Activated CD8-positive, alpha-beta memory T cell treated with anti-CD3 and anti-CD28 coated beads for 36 hours (primary cell): Measurements from ENCODE around the gene NPHS1. TPM values are rescaled to one million over a fixed set of nuclear protein-coding genes. Genes with fewer than 3 reads are reported as not detected.

Experiments used
- CTCF ChIA-PET: fragments of 350-600 bp; sonication (Branson Sonifier 250); formaldehyde crosslinking; loops from one replicate; lab custom pipeline; 2021; ENCODE audit warnings: antibody characterized with exemption; lab: Charles Lee
- POLR2A ChIA-PET: fragments of 350-600 bp; sonication (Branson Sonifier 250); formaldehyde crosslinking; loops from one replicate; lab custom pipeline; 2021; ENCODE audit warnings: antibody characterized with exemption; lab: Charles Lee
- total RNA-seq, 2 experiments: library from RNA; stranded (reverse); gene quantifications; one replicate each; pipeline ENCODE4 v1.2.3, GENCODE V29; 2021

Gene NPHS1
- total RNA-seq, 2 experiments from 2014 or later = not detected

DNA sequence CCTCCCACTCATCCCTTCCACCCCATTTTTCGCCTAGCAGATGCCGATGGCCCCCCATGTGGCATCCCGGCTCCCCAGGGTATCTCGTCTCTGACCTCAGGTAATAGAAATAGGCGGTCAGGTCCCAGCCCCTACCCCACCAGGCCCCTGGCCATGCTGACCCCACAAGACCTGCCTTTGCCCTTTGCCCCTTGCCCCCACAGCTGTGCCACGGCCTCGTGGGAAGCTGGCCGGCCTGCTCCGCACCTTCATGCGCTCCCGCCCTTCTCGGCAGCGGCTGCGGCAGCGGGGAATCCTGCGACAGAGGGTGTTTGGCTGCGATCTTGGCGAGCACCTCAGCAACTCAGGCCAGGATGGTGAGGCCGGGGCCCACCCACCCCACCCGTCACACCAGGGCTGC is 71.6 kb downstream of the NPHS1 start:
- CTCF ChIA-PET = no interaction called here
- POLR2A ChIA-PET = no interaction called here

DNA sequence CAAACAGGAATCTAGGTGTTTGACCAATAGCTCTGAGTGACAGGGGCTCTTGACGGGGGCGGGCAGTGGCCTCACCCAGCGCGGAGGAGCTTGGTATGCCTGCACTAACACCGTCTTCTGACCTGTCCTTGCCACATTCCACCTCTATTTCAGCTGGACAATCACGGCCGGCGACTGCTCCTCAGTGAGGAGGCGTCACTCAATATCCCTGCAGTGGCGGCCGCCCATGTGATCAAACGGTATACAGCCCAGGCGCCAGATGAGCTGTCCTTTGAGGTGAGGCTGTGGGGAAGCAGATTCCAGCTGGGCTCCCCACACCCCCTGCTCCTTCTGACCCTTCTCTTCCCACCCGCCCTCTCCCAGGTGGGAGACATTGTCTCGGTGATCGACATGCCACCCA is 72.2 kb downstream of the NPHS1 start:
- ChIA-PET CTCF (no interaction called here), POLR2A (no interaction called here)

DNA sequence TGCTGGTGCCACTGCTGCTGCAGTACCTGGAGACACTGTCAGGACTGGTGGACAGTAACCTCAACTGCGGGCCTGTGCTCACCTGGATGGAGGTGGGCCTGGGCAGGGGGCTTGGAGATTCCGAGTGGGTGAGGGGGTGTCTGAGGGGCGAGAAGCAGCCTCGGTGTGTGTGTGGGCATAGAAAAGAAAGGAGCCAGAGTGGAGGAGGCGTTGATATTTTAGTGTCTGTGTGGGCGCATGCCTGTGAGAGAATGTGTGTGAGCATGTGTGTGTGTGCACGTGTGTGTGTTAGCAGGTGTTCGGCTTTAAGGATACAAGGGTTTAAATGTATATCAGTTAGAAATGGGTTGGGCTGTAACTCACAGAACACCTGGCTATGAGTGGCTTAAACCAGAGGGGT is 73.3 kb downstream of the NPHS1 start:
- POLR2A ChIA-PET = interaction anchor here (0.6 kb wide), 1 partner anchor 21 kb away, joined by 4 read pairs; no protein-coding TSS in a partner anchor
- CTCF ChIA-PET = no interaction called here

DNA sequence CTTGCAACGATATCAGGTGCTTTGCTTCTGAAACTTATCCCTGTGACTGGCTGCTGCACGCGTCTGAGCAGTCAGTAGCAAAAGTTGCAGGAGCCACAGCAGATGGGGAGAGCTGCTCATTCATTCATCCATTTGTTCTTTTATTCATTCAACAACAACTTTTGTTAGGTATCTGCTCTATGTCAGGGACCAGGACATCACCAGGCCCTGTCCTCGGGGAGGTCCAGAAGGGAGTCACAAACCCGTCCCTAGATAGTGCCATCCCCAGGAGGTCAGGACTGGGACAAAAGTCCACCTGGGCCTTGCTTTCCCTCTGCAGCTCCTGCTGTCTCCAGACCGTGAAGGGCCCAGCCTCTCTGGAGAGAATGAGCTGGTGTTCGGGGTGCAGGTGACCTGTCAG is 74.3 kb downstream of the NPHS1 start:
- POLR2A ChIA-PET = interaction anchor here (2.1 kb wide), 1 partner anchor 33 kb away, joined by 6 read pairs; the partner anchor contains the start of genes PSENEN and U2AF1L4
- CTCF ChIA-PET = no interaction called here

DNA sequence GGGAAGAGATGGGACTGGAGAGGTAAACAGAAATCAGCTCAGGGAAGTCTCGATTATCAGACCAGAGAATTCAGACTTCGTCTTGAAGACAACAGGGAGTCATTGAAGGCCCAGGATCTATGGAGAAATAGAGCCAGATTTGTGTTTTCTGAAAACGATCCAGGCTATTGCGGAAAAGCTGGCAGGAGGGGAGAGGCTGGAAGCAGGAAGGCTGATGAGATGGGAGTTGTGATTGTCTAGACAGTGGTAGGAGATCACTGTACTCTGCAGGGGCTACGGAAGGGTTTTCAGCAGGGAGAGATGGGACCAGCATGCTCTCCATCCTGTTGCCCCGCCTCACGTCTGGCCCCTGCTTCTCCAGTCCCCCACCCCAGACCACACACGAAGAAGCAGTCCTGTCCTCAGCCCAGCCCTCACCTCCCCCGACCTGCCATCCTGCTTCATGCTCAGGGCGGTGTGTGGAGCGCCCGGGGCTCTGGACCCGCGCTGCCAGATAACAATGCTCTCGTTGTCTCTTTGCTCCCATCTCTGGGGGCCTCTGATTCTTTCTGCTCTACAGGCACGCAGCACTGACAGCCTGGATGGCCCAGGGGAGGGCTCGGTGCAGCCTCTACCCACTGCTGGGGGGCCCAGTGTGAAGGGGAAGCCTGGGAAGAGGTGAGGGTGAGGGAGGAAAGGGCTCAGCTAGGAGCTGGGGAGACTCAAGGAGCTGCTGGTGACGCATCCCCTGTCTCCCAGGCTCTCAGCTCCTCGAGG is 75.0 kb downstream of the NPHS1 start:
- CTCF ChIA-PET = interaction anchor here (1.4 kb wide), 1 partner anchor 14 kb away, joined by 4 read pairs; no protein-coding TSS in a partner anchor
- POLR2A ChIA-PET = interaction anchor here (2.1 kb wide), 1 partner anchor 32 kb away, joined by 6 read pairs; the partner anchor contains the start of genes PSENEN and U2AF1L4

DNA sequence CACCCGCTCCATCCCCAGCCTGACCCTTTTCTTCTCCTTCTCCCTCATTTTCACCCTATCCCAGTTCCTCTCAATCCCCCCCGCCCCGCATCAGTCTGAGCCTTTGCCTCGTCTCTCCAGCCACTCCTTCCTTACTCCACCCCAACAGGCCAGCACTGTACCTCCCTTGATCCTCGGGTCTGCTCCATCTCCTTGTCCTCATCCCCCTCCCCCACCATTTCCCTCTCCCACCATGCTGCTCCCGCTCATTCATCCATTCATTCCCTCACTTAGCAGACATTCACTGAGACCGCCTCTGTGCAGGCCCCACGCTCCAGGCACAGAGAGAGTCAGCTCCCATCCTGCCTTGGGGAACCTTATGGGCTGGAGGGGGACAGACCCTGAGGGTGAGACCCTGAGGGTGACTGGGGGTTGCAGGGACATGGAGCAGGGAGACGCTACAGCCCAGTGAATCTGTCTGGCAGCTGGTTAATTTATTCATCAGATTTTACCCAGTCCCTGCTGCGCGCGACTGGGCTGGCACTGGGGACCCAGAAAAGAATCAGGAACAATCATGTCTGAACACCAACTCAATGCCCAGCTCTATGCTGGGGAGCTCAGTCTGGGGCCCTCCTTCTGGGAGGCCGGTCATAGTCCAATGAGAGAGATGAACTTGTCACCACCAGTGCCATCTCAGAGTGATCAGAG is 76.1 kb downstream of the NPHS1 start:
- ChIA-PET CTCF (interaction anchor here (1.4 kb wide), 1 partner anchor 15 kb away, joined by 4 read pairs; no protein-coding TSS in a partner anchor), POLR2A (interaction anchor here (2.1 kb wide), 1 partner anchor 31 kb away, joined by 6 read pairs; the partner anchor contains the start of genes PSENEN and U2AF1L4)

Other genes with a start within 250 kb of the NPHS1 start
- 10 to 100 TPM; 38.8 to 40.9 TPM for gene HAUS5, start 239.8 kb downstream of the NPHS1 start, total RNA-seq
- gene RBM42, start 223.5 kb downstream of the NPHS1 start, total RNA-seq = 100 to 1,000 TPM; 102 to 104 TPM
- gene ETV2, start 210.8 kb downstream of the NPHS1 start, total RNA-seq = 1 to 10 TPM; 2.0 to 2.1 TPM
- gene COX6B1, start 204.2 kb downstream of the NPHS1 start, total RNA-seq = 100 to 1,000 TPM; 426 to 431 TPM
- gene UPK1A, start 186.0 kb downstream of the NPHS1 start, total RNA-seq = under 1 TPM; 0.23 to 0.38 TPM
- 100 to 1,000 TPM; 278 to 282 TPM for gene ZBTB32, start 147.9 kb downstream of the NPHS1 start, total RNA-seq
- 10 to 100 TPM; 52.0 to 53.1 TPM for gene KMT2B, start 134.5 kb downstream of the NPHS1 start, total RNA-seq
- gene IGFLR1, start 110.1 kb downstream of the NPHS1 start, total RNA-seq = 10 to 100 TPM; 82.6 to 85.6 TPM
- gene U2AF1L4, start 107.1 kb downstream of the NPHS1 start, total RNA-seq = 10 to 100 TPM; 24.9 to 26.6 TPM
- gene PSENEN, start 106.9 kb downstream of the NPHS1 start, total RNA-seq = 10 to 100 TPM; 50.8 to 53.4 TPM
- 10 to 100 TPM in 1 of 2 experiments, 1 to 10 TPM in 1; 7.3 to 10.5 TPM for gene LIN37, start 103.9 kb downstream of the NPHS1 start, total RNA-seq
- under 1 TPM in 1 of 2 experiments, not detected in 1; 0.21 TPM for gene HSPB6, start 95.5 kb downstream of the NPHS1 start, total RNA-seq
- 10 to 100 TPM; 33.7 to 37.0 TPM for gene PROSER3, start 94.3 kb downstream of the NPHS1 start, total RNA-seq
- gene ARHGAP33, start 76.9 kb downstream of the NPHS1 start, total RNA-seq = 10 to 100 TPM; 12.0 to 16.5 TPM
- not detected for gene PRODH2, start 39.7 kb downstream of the NPHS1 start, total RNA-seq
- gene KIRREL2, start 4.4 kb upstream of the NPHS1 start, total RNA-seq = 1 to 10 TPM; 1.0 TPM
- gene APLP1, start 16.1 kb upstream of the NPHS1 start, total RNA-seq = 1 to 10 TPM in 1 of 2 experiments, under 1 TPM in 1; 0.61 to 1.7 TPM
- gene NFKBID, start 48.0 kb upstream of the NPHS1 start, total RNA-seq = 10 to 100 TPM; 80.2 to 85.9 TPM
- gene HCST, start 50.0 kb upstream of the NPHS1 start, total RNA-seq = 10 to 100 TPM; 63.0 to 66.2 TPM
- gene TYROBP, start 55.8 kb upstream of the NPHS1 start, total RNA-seq = not detected
- 10 to 100 TPM; 11.8 TPM for gene LRFN3, start 83.9 kb upstream of the NPHS1 start, total RNA-seq
- 10 to 100 TPM; 22.6 to 26.0 TPM for gene SDHAF1, start 142.7 kb upstream of the NPHS1 start, total RNA-seq
- gene SYNE4, start 156.3 kb upstream of the NPHS1 start, total RNA-seq = 1 to 10 TPM; 1.2 to 1.4 TPM
- gene ALKBH6, start 161.7 kb upstream of the NPHS1 start, total RNA-seq = 10 to 100 TPM; 35.2 to 36.7 TPM
- under 1 TPM; 0.06 to 0.21 TPM for gene CLIP3, start 180.4 kb upstream of the NPHS1 start, total RNA-seq
- gene THAP8, start 201.8 kb upstream of the NPHS1 start, total RNA-seq = 1 to 10 TPM; 2.0 TPM
- gene WDR62, start 202.4 kb upstream of the NPHS1 start, total RNA-seq = 10 to 100 TPM; 18.6 to 19.2 TPM